CD14-positive monocyte (primary cell): ENCODE results near the gene EML6. TPM values are rescaled to one million over a fixed set of nuclear protein-coding genes. Genes with fewer than 3 reads are reported as not detected.

Experiments
- DNase-seq, 3 donors: peaks; one replicate each; pipeline ENCODE4 v3.0.0-alpha.2; 2011 to 2022
- H2AFZ ChIP-seq: 2 replicates; pipeline ENCODE4 v1.6.0; 2012; ENCODE audit warnings: mild to moderate bottlenecking, low read depth, low read length, inconsistent platforms; ENCODE audit not compliant: insufficient read depth, poor library complexity, severe bottlenecking
- H3K27ac ChIP-seq, 2 donors: 1 replicate in 1 of 2; 2 replicates in 1 of 2; pipeline ENCODE4 v1.5.1; 2012 to 2013; ENCODE audit warnings: low read length in 2 of 2, control low read depth in 1 of 2, inconsistent platforms in 1 of 2, low read depth in 1 of 2, mild to moderate bottlenecking in 1 of 2
- H3K27me3 ChIP-seq, 2 donors: one replicate each; pipeline versions ENCODE4 v1.6.0 to v1.6.1; 2011 to 2013; ENCODE audit warnings: low read length in 2 of 2; ENCODE audit not compliant: control insufficient read depth in 2 of 2, insufficient read depth in 2 of 2
- H3K36me3 ChIP-seq, 2 donors: replicated peaks in 1 of 2; 1 replicate in 1 of 2; 2 replicates in 1 of 2; pipeline versions ENCODE4 v1.5.1 to v1.6.1; 2012 to 2013; ENCODE audit warnings: low read length in 2 of 2, control low read depth in 1 of 2, inconsistent platforms in 1 of 2, mild to moderate bottlenecking in 1 of 2; ENCODE audit not compliant: insufficient read depth in 2 of 2, control insufficient read depth in 1 of 2
- H3K4me1 ChIP-seq, 2 donors: 1 replicate in 1 of 2; 2 replicates in 1 of 2; pipeline versions ENCODE4 v1.5.1 to v1.6.1; 2012 to 2013; ENCODE audit warnings: low read length in 2 of 2, control low read depth in 1 of 2, inconsistent platforms in 1 of 2, mild to moderate bottlenecking in 1 of 2, moderate library complexity in 1 of 2; ENCODE audit not compliant: insufficient read depth in 2 of 2, control insufficient read depth in 1 of 2
- H3K4me2 ChIP-seq: replicated peaks from 2 replicates; pipeline ENCODE3; 2012; ENCODE audit warnings: low read length, moderate library complexity, mild to moderate bottlenecking; ENCODE audit not compliant: poor library complexity, severe bottlenecking; ENCODE audit errors: extremely low read depth
- H3K4me3 ChIP-seq, 3 experiments: fragments of 200-600 bp in 1 of 3; sonication (generic) in 1 of 3; replicated peaks in 1 of 3; 1 replicate in 2 of 3; 2 replicates in 1 of 3; pipeline ENCODE4 v1.5.1; 2011 to 2013; ENCODE audit warnings: low read length in 3 of 3, mild to moderate bottlenecking in 3 of 3, control low read depth in 2 of 3, low read depth in 2 of 3, inconsistent platforms in 1 of 3, moderate library complexity in 1 of 3
- H3K79me2 ChIP-seq: 2 replicates; pipeline ENCODE4 v1.6.0; 2012; ENCODE audit warnings: mild to moderate bottlenecking, control low read depth, inconsistent platforms, low read length, moderate library complexity; ENCODE audit not compliant: insufficient read depth
- H3K9ac ChIP-seq: 2 replicates; pipeline ENCODE4 v1.6.0; 2017; ENCODE audit warnings: low read length, mild to moderate bottlenecking; ENCODE audit not compliant: insufficient read depth, poor library complexity, severe bottlenecking
- H3K9me3 ChIP-seq, 2 donors: replicated peaks in 1 of 2; 1 replicate in 1 of 2; 2 replicates in 1 of 2; pipeline versions ENCODE4 v1.5.1 to v1.6.1; 2012 to 2013; ENCODE audit warnings: low read length in 2 of 2, control low read depth in 1 of 2; ENCODE audit not compliant: control insufficient read depth in 1 of 2, insufficient read depth in 1 of 2
- H4K20me1 ChIP-seq: 2 replicates; pipeline ENCODE4 v1.6.0; 2012; ENCODE audit warnings: mild to moderate bottlenecking, low read length, control low read depth, moderate library complexity; ENCODE audit not compliant: insufficient read depth
- H3K27ac Mint-ChIP-seq, 7 donors: one replicate each; pipeline ENCODE4 v1.8.0; 2020; ENCODE audit warnings: mild to moderate bottlenecking in 7 of 7, mixed read lengths in 7 of 7, moderate library complexity in 6 of 7, inconsistent platforms in 2 of 7
- H3K27me3 Mint-ChIP-seq, 3 donors: one replicate each; pipeline ENCODE4 v1.8.0; 2021 to 2022; ENCODE audit warnings: low read depth in 3 of 3, mild to moderate bottlenecking in 3 of 3, mixed read lengths in 3 of 3, moderate library complexity in 3 of 3, inconsistent platforms in 1 of 3
- H3K36me3 Mint-ChIP-seq, 2 donors: one replicate each; pipeline ENCODE4 v1.8.0; 2020; ENCODE audit warnings: mixed read lengths in 2 of 2, inconsistent platforms in 1 of 2, mild to moderate bottlenecking in 1 of 2
- H3K4me1 Mint-ChIP-seq: one replicate; pipeline ENCODE4 v1.8.0; 2020; ENCODE audit warnings: mild to moderate bottlenecking, mixed read lengths
- H3K4me3 Mint-ChIP-seq, 2 donors: one replicate each; pipeline ENCODE4 v1.8.0; 2020; ENCODE audit warnings: mild to moderate bottlenecking in 2 of 2, mixed read lengths in 2 of 2, moderate library complexity in 1 of 2
- H3K9me3 Mint-ChIP-seq, 7 donors: one replicate each; pipeline ENCODE4 v1.8.0; 2020 to 2022; ENCODE audit warnings: mixed read lengths in 7 of 7, mild to moderate bottlenecking in 6 of 7, moderate library complexity in 6 of 7, inconsistent platforms in 2 of 7
- CTCF ChIP-seq: fragments of 200-600 bp; IDR thresholded peaks from one replicate; pipeline ENCODE4 v1.8.0; 2022; ENCODE audit warnings: antibody characterized with exemption, mild to moderate bottlenecking
- WGBS: methylation state at CpG from one replicate; pipeline ENCODE4 v1.1.5; 2013; ENCODE audit warnings: missing lambda C conversion rate; ENCODE audit not compliant: insufficient coverage; 5-methylcytosine and 5-hydroxymethylcytosine counted together
- intact Hi-C, 2 donors: fragments of 100-400 bp; cut with micrococcal nuclease; formaldehyde crosslinking; loops; one replicate each; pipeline versions ENCODE4 v1.15.0 to v1.15.1; 2023
- polyA plus RNA-seq, 3 donors: library from polyadenylated mRNA; depleted of rRNA in 1 of 3; unstranded in 2 of 3; stranded (reverse) in 1 of 3; fragments of 300-500 nt in 2 of 3; fragments of >200 nt in 1 of 3; fragmentation: Illumina TruSeq in 2 of 3; gene quantifications; 1 replicate in 2 of 3; 2 replicates in 1 of 3; pipeline ENCODE4 v1.2.3, GENCODE V29; 2012 to 2021

EML6 gene
- polyA plus RNA-seq, 3 donors: 0.79 TPM; not detected in 2

- Histone ChIP-seq H3K27ac (no peak overlapping the region), H3K4me2 (no peak overlapping the region), H3K27me3 (no peaks in the 10 kb centered on the region), H3K9me3 (no peaks in the 10 kb centered on the region), H3K79me2 (no peaks in the 10 kb centered on the region), H4K20me1 (no peaks in the 10 kb centered on the region), H2AFZ (no peak overlapping the region), H3K4me3 (no peak overlapping the region), H3K36me3 (no peaks in the 10 kb centered on the region), H3K4me1 (no peaks in the 10 kb centered on the region), H3K9ac (no peak overlapping the region)
- TF ChIP-seq CTCF: no peak
- H3K27ac Mint-ChIP-seq: no peak overlapping the region
- H3K36me3 Mint-ChIP-seq: no peaks in the 10 kb centered on the region
- peaks cover 11% of the 10 kb centered on the region for H3K4me1 Mint-ChIP-seq
- intact Hi-C loops: no loop called here
- H3K27me3 Mint-ChIP-seq: peaks cover 0 to 2% (median 0%) of the 10 kb centered on the region in 3 donors
- DNase-seq: peak; percentile 3 to 27 (median 19)
- no CpG with 5 or more reads among the region's 5 CpGs for WGBS
- peak overlapping the region in 1 of 2 donors; percentile 13 for H3K4me3 Mint-ChIP-seq
- H3K9me3 Mint-ChIP-seq: peaks cover 0 to 5% (median 0%) of the 10 kb centered on the region in 7 donors
Observed at GRCh38 chr2:54864727-54865126, 141.3 kb downstream of the EML6 start.

DNA sequence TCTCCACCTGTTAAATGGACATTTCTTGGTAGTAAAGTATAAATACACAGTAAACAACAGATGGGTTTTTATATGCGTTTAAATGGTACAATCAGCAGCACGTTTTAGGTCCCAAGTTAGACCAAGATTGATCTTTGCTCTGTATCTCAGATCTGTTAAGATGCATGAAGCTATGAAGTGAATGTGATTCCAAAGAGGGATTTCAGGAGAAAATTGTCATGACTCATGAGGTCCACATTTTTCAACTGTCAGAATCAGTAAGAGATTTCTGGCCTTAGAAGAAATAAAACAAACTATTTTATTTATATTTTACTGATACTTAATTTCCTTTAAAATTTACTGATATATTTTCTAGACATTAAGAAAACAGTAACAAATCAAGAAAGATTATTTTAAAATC lies 142.7 kb downstream of the EML6 start:
- Mint-ChIP-seq H3K4me1 (peaks cover 11% of the 10 kb centered on the region), H3K27me3 (peaks cover 0 to 2% (median 0%) of the 10 kb centered on the region in 3 donors), H3K4me3 (no peak overlapping the region), H3K9me3 (peaks cover 0 to 5% (median 0%) of the 10 kb centered on the region in 7 donors), H3K36me3 (no peaks in the 10 kb centered on the region), H3K27ac (no peak overlapping the region)
- Histone ChIP-seq H4K20me1 (no peaks in the 10 kb centered on the region), H2AFZ (no peak overlapping the region), H3K9me3 (no peaks in the 10 kb centered on the region), H3K27ac (no peak overlapping the region), H3K36me3 (no peaks in the 10 kb centered on the region), H3K4me3 (no peak overlapping the region), H3K4me1 (no peaks in the 10 kb centered on the region), H3K9ac (no peak overlapping the region), H3K79me2 (no peaks in the 10 kb centered on the region), H3K27me3 (no peaks in the 10 kb centered on the region), H3K4me2 (no peak overlapping the region)
- no CpG with 5 or more reads among the region's 2 CpGs for WGBS
- TF ChIP-seq CTCF: no peak
- intact Hi-C loops: no loop called here
- no peak for DNase-seq
